KOPT-K1 (cell line): Measurements from ENCODE around the gene CELF4.

Experiments
- H3K27ac ChIP-seq: fragments of 200-600 bp; sonication (generic); 2 replicates; pipeline ENCODE4 v1.5.1; 2016; ENCODE audit warnings: antibody characterized with exemption, mild to moderate bottlenecking, low read depth, low read length; ENCODE audit not compliant: poor library complexity, severe bottlenecking
- H3K36me3 ChIP-seq: fragments of 200-600 bp; sonication (generic); 2 replicates; pipeline ENCODE4 v1.5.1; 2017; ENCODE audit warnings: antibody characterized with exemption, mild to moderate bottlenecking, low read length, moderate library complexity; ENCODE audit not compliant: insufficient read depth
- H3K9me3 ChIP-seq: fragments of 200-600 bp; sonication (generic); 2 replicates; pipeline ENCODE4 v1.5.1; 2017; ENCODE audit warnings: antibody characterized with exemption, low read length, mild to moderate bottlenecking; ENCODE audit not compliant: insufficient read depth, poor library complexity, severe bottlenecking

CELF4 gene

GRCh38 chr18:37242091-37242490 is 323.5 kb downstream of the CELF4 start:
- no peaks in the 10 kb centered on the region for H3K9me3 ChIP-seq
- H3K36me3 ChIP-seq = no peaks in the 10 kb centered on the region
- no peak overlapping the region for H3K27ac ChIP-seq

- Histone ChIP-seq H3K27ac (no peak overlapping the region), H3K9me3 (no peaks in the 10 kb centered on the region)
Observed at GRCh38 chr18:37238282-37239108, 327.1 kb downstream of the CELF4 start.

GRCh38 chr18:37235583-37235982 is 330.0 kb downstream of the CELF4 start:
- Histone ChIP-seq H3K36me3 (no peaks in the 10 kb centered on the region), H3K9me3 (no peaks in the 10 kb centered on the region), H3K27ac (no peak overlapping the region)

More at GRCh38 chr18:37238282-37239108, 327.1 kb downstream of the CELF4 start:
- H3K36me3 ChIP-seq = no peaks in the 10 kb centered on the region

GRCh38 chr18:37231251-37231650 is 334.3 kb downstream of the CELF4 start:
- no peaks in the 10 kb centered on the region for H3K36me3 ChIP-seq
- H3K9me3 ChIP-seq = no peaks in the 10 kb centered on the region
- no peak overlapping the region for H3K27ac ChIP-seq

- Histone ChIP-seq H3K36me3 (no peaks in the 10 kb centered on the region), H3K9me3 (no peaks in the 10 kb centered on the region), H3K27ac (no peak overlapping the region)
Observed at GRCh38 chr18:37230768-37231167, 334.8 kb downstream of the CELF4 start.

- H3K9me3 ChIP-seq = no peaks in the 10 kb centered on the region
- no peaks in the 10 kb centered on the region for H3K36me3 ChIP-seq
- H3K27ac ChIP-seq = no peak overlapping the region
Observed at GRCh38 chr18:37225279-37225678, 340.3 kb downstream of the CELF4 start.

GRCh38 chr18:37222999-37223378 is 342.6 kb downstream of the CELF4 start:
- Histone ChIP-seq H3K27ac (no peak overlapping the region), H3K9me3 (no peaks in the 10 kb centered on the region), H3K36me3 (no peaks in the 10 kb centered on the region)

- Histone ChIP-seq H3K9me3 (no peaks in the 10 kb centered on the region), H3K27ac (no peak overlapping the region)
Observed at GRCh38 chr18:37222354-37222998, 343.1 kb downstream of the CELF4 start.

GRCh38 chr18:37219257-37219656 is 346.3 kb downstream of the CELF4 start:
- Histone ChIP-seq H3K9me3 (no peaks in the 10 kb centered on the region), H3K27ac (no peak overlapping the region), H3K36me3 (no peaks in the 10 kb centered on the region)

More at GRCh38 chr18:37222354-37222998, 343.1 kb downstream of the CELF4 start:
- no peaks in the 10 kb centered on the region for H3K36me3 ChIP-seq

GRCh38 chr18:37218022-37218590 is 347.5 kb downstream of the CELF4 start:
- no peaks in the 10 kb centered on the region for H3K9me3 ChIP-seq
- H3K36me3 ChIP-seq = no peaks in the 10 kb centered on the region
- H3K27ac ChIP-seq = no peak overlapping the region

GRCh38 chr18:37210781-37211180 is 354.8 kb downstream of the CELF4 start:
- Histone ChIP-seq H3K27ac (no peak overlapping the region), H3K9me3 (no peaks in the 10 kb centered on the region), H3K36me3 (no peaks in the 10 kb centered on the region)

- H3K36me3 ChIP-seq = no peaks in the 10 kb centered on the region
- H3K9me3 ChIP-seq = peaks cover 11% of the 10 kb centered on the region
Observed at GRCh38 chr18:37207343-37207742, 358.3 kb downstream of the CELF4 start.

GRCh38 chr18:37199741-37200140 is 365.9 kb downstream of the CELF4 start:
- no peaks in the 10 kb centered on the region for H3K36me3 ChIP-seq
- H3K9me3 ChIP-seq = peaks cover 11% of the 10 kb centered on the region
- H3K27ac ChIP-seq = no peak overlapping the region

More at GRCh38 chr18:37207343-37207742, 358.3 kb downstream of the CELF4 start:
- no peak overlapping the region for H3K27ac ChIP-seq
